HG03060 (cell line): ENCODE results near the gene TICRR.

Experiments
- ATAC-seq: cut with Tn5 transposase; IDR thresholded peaks from one replicate; pipeline ENCODE4 v1.9.1; 2021; ENCODE audit warnings: low read depth, moderate number of reproducible peaks; ENCODE audit not compliant: unreplicated experiment

TICRR gene

GRCh38 chr15:89669309-89669865, 94.1 kb downstream of the TICRR start:
- no peak for ATAC-seq

- ATAC-seq = no peak
Measured at GRCh38 chr15:89669941-89670340, 94.7 kb downstream of the TICRR start.

- no peak for ATAC-seq
Measured at GRCh38 chr15:89670971-89671560, 95.8 kb downstream of the TICRR start.

- ATAC-seq = no peak
Measured at GRCh38 chr15:89671687-89672086, 96.4 kb downstream of the TICRR start.

- ATAC-seq = no peak
Measured at GRCh38 chr15:89672221-89673164, 97.2 kb downstream of the TICRR start.

GRCh38 chr15:89673165-89673512, 97.9 kb downstream of the TICRR start:
- ATAC-seq = no peak

- ATAC-seq = no peak
Measured at GRCh38 chr15:89674526-89674925, 99.3 kb downstream of the TICRR start.

- ATAC-seq = no peak
Measured at GRCh38 chr15:89675606-89676005, 100.3 kb downstream of the TICRR start.

GRCh38 chr15:89677381-89677780, 102.1 kb downstream of the TICRR start:
- no peak for ATAC-seq
